NCI-H1092 (cell line): ENCODE data around the gene ANKFN1.

Experiments used
- DNase-seq: peaks from one replicate; lab custom pipeline; 2025; lab: John Stamatoyannopoulos, UW

ANKFN1 gene

DNA sequence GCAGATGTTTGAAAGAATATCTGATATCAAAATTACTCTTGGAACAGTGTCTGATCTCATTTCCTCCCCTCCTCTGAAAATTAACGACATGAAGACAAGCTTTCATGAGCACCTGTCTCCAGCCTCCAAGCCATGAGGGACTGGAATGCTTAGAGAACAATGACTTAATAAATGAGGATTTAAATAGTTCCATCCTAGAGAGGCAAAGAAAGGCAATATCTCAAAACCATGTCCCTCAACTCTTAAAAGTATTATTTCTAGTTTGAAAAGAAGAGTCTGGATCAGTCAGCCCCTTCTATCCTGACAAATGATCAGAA is 137.5 kb downstream of the ANKFN1 start:
- DNase-seq, result no peak

- DNase-seq, result no peak
Observed at GRCh38 chr17:56291226-56291805, 138.0 kb downstream of the ANKFN1 start.

- DNase-seq, result no peak
Observed at GRCh38 chr17:56292010-56292409, 138.7 kb downstream of the ANKFN1 start.

DNA sequence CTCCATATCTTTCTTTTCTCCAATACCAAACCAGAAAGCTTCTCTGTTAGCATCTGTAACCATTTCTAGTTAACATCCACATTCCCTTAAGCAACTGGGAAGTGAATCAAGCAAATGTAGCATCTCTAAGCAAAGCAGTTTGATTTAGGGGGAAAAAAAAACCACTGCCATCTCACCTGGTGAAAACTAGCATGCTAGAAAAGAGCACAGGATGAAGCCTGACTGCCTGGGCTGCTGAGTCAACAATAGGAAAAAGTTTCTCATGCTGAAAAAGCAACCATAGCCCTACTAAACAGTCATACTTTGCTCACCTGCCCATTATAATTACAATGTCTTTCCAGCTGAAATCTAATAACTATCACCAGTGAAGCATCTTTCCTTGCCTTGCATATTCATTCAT is 139.3 kb downstream of the ANKFN1 start:
- no peak for DNase-seq

GRCh38 chr17:56297184-56297583 is 143.9 kb downstream of the ANKFN1 start:
- no peak for DNase-seq

GRCh38 chr17:56298846-56299245 is 145.6 kb downstream of the ANKFN1 start:
- DNase-seq, result no peak

DNA sequence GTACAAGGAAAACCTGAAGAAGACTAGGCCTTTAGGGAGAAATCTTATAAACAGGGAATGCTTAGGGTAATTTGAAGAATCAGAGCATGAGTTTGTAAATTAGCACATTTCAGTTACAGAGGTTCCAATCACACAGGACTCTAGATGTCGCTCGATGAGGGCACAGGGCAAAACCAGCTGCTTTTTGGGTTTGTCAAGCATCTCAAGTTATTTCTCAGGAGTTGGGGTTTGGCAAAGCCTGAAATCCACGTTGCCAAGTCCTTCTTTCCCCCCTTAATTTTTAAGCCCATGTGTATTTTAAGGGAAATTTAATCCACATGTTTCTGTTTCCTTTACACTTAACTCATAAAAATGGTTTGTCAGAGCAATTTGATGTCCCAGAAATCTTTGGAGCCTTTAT is 146.9 kb downstream of the ANKFN1 start:
- no peak for DNase-seq

DNA sequence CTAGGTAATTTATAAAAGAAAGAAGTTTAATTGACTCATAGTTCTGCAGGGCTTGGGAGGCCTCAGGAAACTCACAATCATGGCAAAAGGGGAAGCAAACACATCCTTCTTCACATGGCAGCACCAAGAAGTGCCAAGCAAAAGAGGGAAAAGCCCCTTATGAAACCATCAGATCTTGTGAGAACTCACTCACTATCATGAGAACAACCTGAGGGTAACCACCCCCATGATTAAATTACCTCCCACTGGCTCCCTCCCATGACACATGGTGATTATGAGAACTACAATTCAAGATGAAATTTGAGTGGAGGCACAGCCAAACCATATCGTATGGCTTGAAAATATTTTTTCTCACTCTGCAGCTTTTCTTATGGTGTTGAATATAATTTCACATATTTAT is 151.7 kb downstream of the ANKFN1 start:
- no peak for DNase-seq

- no peak for DNase-seq
Observed at GRCh38 chr17:56309897-56310296, 156.6 kb downstream of the ANKFN1 start.

DNA sequence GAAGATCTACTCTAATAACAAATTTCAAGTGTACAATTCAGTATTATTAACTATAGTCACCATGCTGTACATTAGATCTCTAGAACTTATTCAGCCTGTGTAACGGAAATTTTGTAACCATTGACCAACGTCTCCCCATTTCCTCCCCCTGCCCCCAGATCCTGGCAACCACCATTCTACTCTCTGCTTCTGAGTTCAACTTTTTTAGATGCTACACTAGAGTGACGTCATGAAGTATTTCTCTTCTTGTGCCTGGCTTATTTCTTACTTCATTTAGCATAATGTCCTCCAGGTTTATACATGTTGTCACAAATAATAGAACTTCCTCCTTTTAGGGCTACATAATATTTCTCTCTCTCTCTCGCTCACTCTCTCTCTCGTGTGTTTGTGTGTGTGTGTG is 157.5 kb downstream of the ANKFN1 start:
- DNase-seq, result no peak

DNA sequence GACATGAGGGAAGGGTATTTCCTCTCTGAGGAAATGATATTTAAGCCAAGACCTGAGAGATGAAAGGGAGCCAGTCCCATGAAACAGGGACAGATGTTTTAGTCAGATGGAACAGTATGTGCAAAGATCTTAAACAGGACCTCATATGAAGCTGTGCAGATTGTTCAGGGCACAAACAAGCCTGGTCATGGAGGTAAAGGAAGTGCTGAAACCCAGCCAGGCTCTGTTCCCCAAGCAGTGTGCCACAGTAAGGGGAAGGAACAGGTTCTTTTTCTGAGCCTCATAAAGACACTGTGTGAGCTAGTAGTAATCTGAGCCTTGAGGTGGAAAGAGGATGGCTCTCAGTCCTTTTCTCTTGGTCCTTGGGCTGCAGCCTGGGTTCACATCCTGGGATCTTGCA is 159.9 kb downstream of the ANKFN1 start:
- DNase-seq, result no peak

DNA sequence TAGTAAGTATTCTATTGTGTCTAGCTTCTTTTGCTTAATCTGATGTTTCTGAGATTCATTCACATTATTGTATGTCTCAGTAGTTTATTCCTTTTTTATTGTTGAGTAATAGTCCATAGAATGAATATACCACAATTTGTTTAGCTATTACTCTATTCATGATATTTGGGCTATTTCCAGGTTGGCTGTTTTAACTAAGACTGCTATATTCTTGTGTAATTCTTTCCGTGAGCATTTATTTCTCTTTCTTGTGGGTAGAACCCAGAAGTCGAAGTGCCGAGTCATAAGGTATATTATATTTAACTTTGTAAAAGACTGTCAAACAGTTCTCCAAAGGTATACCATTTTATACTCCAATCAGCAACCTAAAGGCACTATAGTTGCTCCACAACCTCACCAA is 160.8 kb downstream of the ANKFN1 start:
- DNase-seq, result no peak

GRCh38 chr17:56314984-56315602 is 161.8 kb downstream of the ANKFN1 start:
- no peak for DNase-seq

DNA sequence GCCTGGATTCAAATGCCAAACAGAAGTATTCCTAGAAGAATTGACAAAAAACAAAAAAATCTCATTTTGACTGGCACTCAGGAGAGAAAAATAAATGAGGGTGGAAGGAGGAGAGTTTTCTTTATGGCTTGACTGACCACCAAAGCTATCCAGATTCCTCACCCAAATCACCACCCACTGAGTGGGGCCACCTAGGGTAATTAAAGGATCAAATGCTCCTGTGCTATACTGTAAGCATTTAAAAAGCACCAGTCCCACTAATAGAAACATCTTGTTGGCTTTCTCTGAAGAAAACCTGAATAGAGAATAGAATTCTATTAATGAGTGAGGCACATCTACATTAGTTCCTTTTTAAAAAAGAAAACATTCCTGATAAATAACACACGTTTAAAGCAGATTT is 163.3 kb downstream of the ANKFN1 start:
- DNase-seq, result no peak

DNA sequence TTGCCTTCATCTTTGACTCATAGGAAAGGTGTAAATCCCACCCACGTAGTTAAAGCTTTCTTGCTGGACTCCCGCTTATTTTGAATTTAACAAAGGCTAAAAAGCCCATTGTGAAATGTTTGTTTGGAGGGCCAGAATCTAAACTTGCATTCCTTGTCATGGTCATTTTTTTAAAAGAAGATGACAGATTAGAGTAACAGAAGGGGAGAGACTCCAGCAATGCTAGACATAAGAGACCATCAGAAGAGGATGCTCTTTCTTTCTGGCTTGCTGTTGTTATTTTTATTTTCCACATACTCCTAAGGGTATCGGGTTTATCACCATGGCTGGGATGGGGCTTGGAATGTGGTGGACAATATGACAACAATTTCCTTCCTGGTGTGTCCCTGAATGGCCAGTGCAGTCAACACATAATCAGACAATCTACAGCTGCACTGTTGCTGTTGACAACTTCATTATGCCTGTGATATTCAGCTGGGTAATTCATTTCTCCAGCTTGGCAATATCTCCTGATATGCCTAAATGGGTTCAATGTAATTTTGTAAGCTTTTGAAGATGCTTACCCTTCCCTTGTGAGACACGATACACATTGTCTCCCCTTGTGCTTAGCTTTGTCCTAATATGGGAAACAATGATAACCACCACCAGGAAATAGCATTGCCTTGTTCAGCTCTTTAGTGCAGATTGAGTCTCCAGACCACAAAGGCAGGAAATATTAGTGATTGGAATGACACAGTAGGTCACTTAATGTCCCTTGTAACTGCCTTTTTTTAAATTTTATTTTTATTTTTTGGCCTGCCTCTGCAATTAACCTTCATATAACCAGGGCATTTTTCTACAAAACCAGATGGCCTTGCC is 164.3 kb downstream of the ANKFN1 start:
- no peak for DNase-seq

- peak; percentile 74 for DNase-seq
Observed at GRCh38 chr17:56319531-56319930, 166.3 kb downstream of the ANKFN1 start.

GRCh38 chr17:56320443-56320842 is 167.2 kb downstream of the ANKFN1 start:
- no peak for DNase-seq

DNA sequence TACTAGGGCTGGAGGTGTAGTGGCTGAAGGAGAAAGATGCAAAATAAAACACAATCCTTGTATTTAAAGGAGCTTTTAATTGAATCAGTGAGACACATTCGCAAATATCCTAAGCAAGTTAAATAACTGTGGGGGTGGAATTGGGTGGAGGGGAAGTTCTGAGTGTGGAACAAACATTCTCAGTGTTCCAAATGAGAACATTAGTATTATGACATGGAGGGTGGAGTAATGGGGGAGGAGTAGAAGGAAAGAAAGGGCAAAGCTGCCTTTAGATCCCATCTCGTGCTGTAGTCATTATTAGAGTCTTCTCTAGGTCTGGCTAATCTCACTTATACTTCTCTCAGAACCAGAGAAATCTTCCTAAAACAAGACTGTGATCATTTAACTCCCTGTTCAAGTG is 169.7 kb downstream of the ANKFN1 start:
- DNase-seq, result no peak

DNA sequence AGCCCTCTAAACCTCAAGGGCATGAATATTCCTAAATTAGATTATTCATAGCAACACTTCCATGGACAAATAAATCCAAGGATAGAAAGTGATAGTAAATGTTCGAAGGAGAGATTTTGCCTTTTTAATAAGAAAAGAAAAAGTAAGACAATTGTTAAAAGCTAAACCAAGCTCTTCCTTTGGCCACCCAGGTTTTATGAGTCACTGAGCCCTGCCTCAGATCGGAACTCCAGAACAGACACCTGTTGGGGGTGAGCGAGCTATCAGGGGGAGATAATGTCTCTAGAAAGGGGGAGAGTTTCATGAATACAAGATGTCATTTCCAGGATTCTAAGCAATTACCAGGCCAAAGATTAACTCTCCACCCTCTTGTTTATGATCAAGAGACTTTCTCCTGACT is 171.4 kb downstream of the ANKFN1 start:
- DNase-seq, result no peak

- DNase-seq, result no peak
Observed at GRCh38 chr17:56325313-56326000, 172.2 kb downstream of the ANKFN1 start.

- DNase-seq, result no peak
Observed at GRCh38 chr17:56326001-56326359, 172.7 kb downstream of the ANKFN1 start.

DNA sequence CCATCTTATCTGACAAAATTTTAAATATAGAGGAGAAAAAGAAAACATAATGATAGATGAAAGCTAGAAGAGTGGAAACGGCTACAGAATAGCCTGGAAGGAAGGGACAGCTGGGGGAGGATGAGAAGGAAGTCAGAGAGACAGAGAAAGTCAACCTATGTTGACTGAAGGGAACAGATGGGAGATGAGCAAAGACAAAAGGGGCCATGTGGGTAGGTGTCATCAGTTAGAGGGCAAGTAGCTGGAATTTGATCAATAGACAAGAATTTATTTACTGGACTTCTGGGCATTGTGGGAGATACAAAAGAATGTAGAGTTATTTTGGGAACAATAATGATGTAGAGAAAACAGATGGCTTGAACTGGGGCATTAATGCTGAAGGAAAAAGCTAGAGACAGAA is 194.4 kb downstream of the ANKFN1 start:
- no peak for DNase-seq

- no peak for DNase-seq
Observed at GRCh38 chr17:56350592-56350991, 197.3 kb downstream of the ANKFN1 start.
